HTERT RPE-1 (cell line): Measurements from ENCODE around the gene DCTN4.
"Not testable (repeated sequence)": the region's sequence is repeated elsewhere in the genome, so short reads cannot be mapped to it uniquely, and the experiment has no call there.

Source experiments
- in situ Hi-C: fragments of 300-500 bp; cut with MboI; formaldehyde crosslinking; loops from 4 replicates; pipeline ENCODE4 v1.14.3; 2020; ENCODE audit warnings: low sequenced_read_pairs

DCTN4 gene

GRCh38 chr5:150742455-150743141 is 16.2 kb downstream of the DCTN4 start:
- in situ Hi-C loops, result not testable (repeated sequence)

GRCh38 chr5:150740992-150741391 is 17.8 kb downstream of the DCTN4 start:
- in situ Hi-C loops, result no loop called here

- in situ Hi-C loops, result no loop called here
Measured at GRCh38 chr5:150738862-150739261, 20.0 kb downstream of the DCTN4 start.

GRCh38 chr5:150734579-150735384 is 24.0 kb downstream of the DCTN4 start:
- in situ Hi-C loops, result no loop called here

GRCh38 chr5:150731669-150732242 is 27.1 kb downstream of the DCTN4 start:
- in situ Hi-C loops, result no loop called here

- in situ Hi-C loops, result no loop called here
Measured at GRCh38 chr5:150729859-150730258, 29.0 kb downstream of the DCTN4 start.

- in situ Hi-C loops, result no loop called here
Measured at GRCh38 chr5:150723845-150724244, 35.0 kb downstream of the DCTN4 start.

GRCh38 chr5:150710165-150710564 is 48.7 kb downstream of the DCTN4 start:
- in situ Hi-C loops, result no loop called here

GRCh38 chr5:150706776-150707390 is 51.9 kb downstream of the DCTN4 start:
- in situ Hi-C loops, result no loop called here

GRCh38 chr5:150703762-150704161 is 55.1 kb downstream of the DCTN4 start:
- in situ Hi-C loops, result no loop called here

- in situ Hi-C loops, result no loop called here
Measured at GRCh38 chr5:150700594-150701377, 58.0 kb downstream of the DCTN4 start, which contains the start of gene RBM22. TSS of gene RBM22 (minus strand) at chr5:150701062. CDS start at chr5:150700985, 77 bp downstream.

GRCh38 chr5:150700246-150700593 is 58.6 kb downstream of the DCTN4 start:
- in situ Hi-C loops, result no loop called here

- in situ Hi-C loops, result no loop called here
Measured at GRCh38 chr5:150694612-150695011, 64.2 kb downstream of the DCTN4 start.

GRCh38 chr5:150692276-150692675 is 66.5 kb downstream of the DCTN4 start:
- in situ Hi-C loops, result no loop called here

GRCh38 chr5:150690760-150691159 is 68.1 kb downstream of the DCTN4 start:
- in situ Hi-C loops, result no loop called here

GRCh38 chr5:150689120-150689519 is 69.7 kb downstream of the DCTN4 start:
- in situ Hi-C loops, result no loop called here

- in situ Hi-C loops, result no loop called here
Measured at GRCh38 chr5:150676578-150676977, 82.2 kb downstream of the DCTN4 start.

GRCh38 chr5:150675069-150675468 is 83.7 kb downstream of the DCTN4 start:
- in situ Hi-C loops, result no loop called here

- in situ Hi-C loops, result no loop called here
Measured at GRCh38 chr5:150674341-150674821, 84.4 kb downstream of the DCTN4 start.

- in situ Hi-C loops, result no loop called here
Measured at GRCh38 chr5:150672884-150673275, 85.9 kb downstream of the DCTN4 start.
